NOMO-1 (cell line): ENCODE measurements around the gene RINL.

Experiments used
- DNase-seq, 2 experiments: peaks; one replicate each; lab custom pipeline; 2025; ENCODE audit not compliant: unreplicated experiment in 2 of 2; lab: John Stamatoyannopoulos, UW

Gene RINL

GRCh38 chr19:38877781-38878574, at the start of gene RINL:
Gene RINL (minus strand): TSS chr19:38878275. CDS start chr19:38876742, 1,533 bp downstream.
- peak; percentile 45 to 76 for DNase-seq

- no peak for DNase-seq
Measured at GRCh38 chr19:38924388-38924787, 46.3 kb upstream of the RINL start.

- no peak for DNase-seq
Measured at GRCh38 chr19:38922482-38922881, 44.4 kb upstream of the RINL start.

GRCh38 chr19:38921420-38922274, 43.6 kb upstream of the RINL start:
- DNase-seq: no peak

GRCh38 chr19:38920602-38921419, 42.7 kb upstream of the RINL start:
- DNase-seq: no peak

- DNase-seq: no peak
Measured at GRCh38 chr19:38919837-38920601, 41.9 kb upstream of the RINL start.

- no peak for DNase-seq
Measured at GRCh38 chr19:38918526-38918925, 40.5 kb upstream of the RINL start.

- DNase-seq: no peak
Measured at GRCh38 chr19:38917921-38918491, 39.9 kb upstream of the RINL start.

- DNase-seq: no peak
Measured at GRCh38 chr19:38917516-38917915, 39.4 kb upstream of the RINL start.

GRCh38 chr19:38915329-38916321, 37.5 kb upstream of the RINL start:
- no peak for DNase-seq

GRCh38 chr19:38913958-38914357, 35.9 kb upstream of the RINL start:
- DNase-seq: no peak

GRCh38 chr19:38912600-38913514, 34.8 kb upstream of the RINL start:
- DNase-seq: no peak

- no peak for DNase-seq
Measured at GRCh38 chr19:38911388-38912001, 33.4 kb upstream of the RINL start.

- DNase-seq: no peak
Measured at GRCh38 chr19:38910488-38910887, 32.4 kb upstream of the RINL start.

- no peak for DNase-seq
Measured at GRCh38 chr19:38908911-38909310, 30.8 kb upstream of the RINL start.

- DNase-seq: no peak
Measured at GRCh38 chr19:38907670-38908069, 29.6 kb upstream of the RINL start.

GRCh38 chr19:38907227-38907626, 29.2 kb upstream of the RINL start:
- no peak for DNase-seq
